GM18909 (cell line): Measurements from ENCODE around the gene CDX2.
A peak's percentile ranks its signal among the peaks of the same experiment; 100 is the strongest.
"Not testable (repeated sequence)": the region's sequence is repeated elsewhere in the genome, so short reads cannot be mapped to it uniquely, and the experiment has no call there.

Experiments used
- ATAC-seq: cut with Tn5 transposase; IDR thresholded peaks from one replicate; pipeline ENCODE4 v1.9.1; 2021; ENCODE audit warnings: mild to moderate bottlenecking; ENCODE audit not compliant: unreplicated experiment, poor library complexity

The CDX2 gene

GRCh38 chr13:27965740-27966640 lies 3.1 kb downstream of the CDX2 start:
- ATAC-seq, result no peak

- no peak for ATAC-seq
Observed at GRCh38 chr13:27965343-27965739, 3.8 kb downstream of the CDX2 start.

- no peak for ATAC-seq
Observed at GRCh38 chr13:27964741-27965323, 4.3 kb downstream of the CDX2 start.

- not testable (repeated sequence) for ATAC-seq
Observed at GRCh38 chr13:27964206-27964605, 4.9 kb downstream of the CDX2 start.

GRCh38 chr13:27963491-27963890 lies 5.6 kb downstream of the CDX2 start:
- ATAC-seq, result no peak

GRCh38 chr13:27962982-27963381 lies 6.1 kb downstream of the CDX2 start:
- no peak for ATAC-seq

- ATAC-seq, result no peak
Observed at GRCh38 chr13:27962128-27962841, 6.8 kb downstream of the CDX2 start.

GRCh38 chr13:27961227-27962085 lies 7.7 kb downstream of the CDX2 start:
- ATAC-seq, result no peak

GRCh38 chr13:27960362-27961226 lies 8.5 kb downstream of the CDX2 start:
- ATAC-seq, result no peak

- ATAC-seq, result no peak
Observed at GRCh38 chr13:27959976-27960361, 9.1 kb downstream of the CDX2 start.

GRCh38 chr13:27956576-27957300 lies 12.4 kb downstream of the CDX2 start:
- no peak for ATAC-seq

- ATAC-seq, result no peak
Observed at GRCh38 chr13:27955014-27955591, 14.0 kb downstream of the CDX2 start.

- ATAC-seq, result peak; percentile 20
Observed at GRCh38 chr13:27954406-27954851, 14.7 kb downstream of the CDX2 start.

- ATAC-seq, result peak; percentile 88
Observed at GRCh38 chr13:27953676-27954405, 15.3 kb downstream of the CDX2 start.

- peak; percentile 21 for ATAC-seq
Observed at GRCh38 chr13:27952876-27953675, 16.0 kb downstream of the CDX2 start.

GRCh38 chr13:27942972-27943371 lies 26.1 kb downstream of the CDX2 start:
- ATAC-seq, result no peak
